NCI-H2196 (cell line): Measurements from ENCODE around the gene GKN2.
"Not testable (repeated sequence)": the region's sequence is repeated elsewhere in the genome, so short reads cannot be mapped to it uniquely, and the experiment has no call there.

Experiments
- DNase-seq: peaks from one replicate; lab custom pipeline; 2025; ENCODE audit not compliant: unreplicated experiment; lab: John Stamatoyannopoulos, UW

The GKN2 gene

DNA sequence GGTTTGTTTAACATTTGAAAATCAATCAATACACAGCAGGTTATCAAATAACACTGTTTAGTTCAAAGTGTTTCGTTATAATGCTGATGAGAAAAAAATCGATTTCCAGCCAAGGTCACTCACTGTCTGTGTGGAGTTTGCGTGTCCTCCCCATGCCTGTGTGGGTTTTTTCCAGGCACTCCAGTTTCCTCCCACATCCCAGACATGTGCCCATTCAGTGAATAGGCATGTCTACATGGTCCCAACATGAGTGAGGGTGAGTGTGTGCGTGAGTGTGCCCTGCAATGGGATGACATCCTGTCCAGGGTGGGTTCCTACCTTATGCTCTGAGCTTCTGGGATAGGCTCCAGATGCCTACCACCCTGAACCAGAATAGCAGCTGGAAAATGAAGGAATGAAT lies 8.7 kb upstream of the GKN2 start:
- no peak for DNase-seq

DNA sequence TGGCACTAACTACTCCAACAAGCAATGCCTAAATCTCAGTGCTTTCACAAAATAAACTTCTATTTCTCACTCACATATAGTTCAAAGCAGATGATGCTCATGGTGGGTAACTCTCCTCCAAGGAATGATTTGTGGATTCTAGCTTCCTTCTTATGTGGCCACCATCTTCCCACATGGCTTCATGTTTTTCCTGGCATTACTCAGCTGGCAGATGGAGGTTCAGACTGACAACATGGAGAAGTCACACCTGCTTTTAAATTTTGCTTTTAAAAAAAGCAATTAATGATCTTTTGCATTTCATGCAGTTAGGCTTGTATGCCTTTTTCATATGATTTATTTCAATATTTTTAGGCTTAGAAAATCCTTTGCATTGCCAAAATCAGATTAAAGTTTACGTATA lies 6.3 kb upstream of the GKN2 start:
- DNase-seq = no peak

DNA sequence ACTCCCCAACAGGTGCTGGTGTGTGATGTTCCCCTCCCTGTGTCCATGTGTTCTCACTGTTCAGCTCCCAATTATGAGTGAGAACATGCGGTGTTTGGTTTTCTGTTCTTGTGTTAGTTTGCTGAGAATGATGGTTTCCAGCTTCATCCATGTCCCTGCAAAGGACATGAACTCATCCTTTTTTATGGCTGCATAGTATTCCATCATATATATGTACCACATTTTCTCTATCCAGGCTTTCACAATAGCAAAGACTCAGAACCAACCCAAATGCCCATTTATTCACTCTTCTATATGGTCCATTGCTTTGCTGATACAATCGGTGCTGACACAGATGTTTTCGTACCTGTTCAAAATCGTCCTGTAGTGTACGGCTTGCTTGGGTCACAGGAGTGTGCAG lies 2.7 kb upstream of the GKN2 start:
- not testable (repeated sequence) for DNase-seq

DNA sequence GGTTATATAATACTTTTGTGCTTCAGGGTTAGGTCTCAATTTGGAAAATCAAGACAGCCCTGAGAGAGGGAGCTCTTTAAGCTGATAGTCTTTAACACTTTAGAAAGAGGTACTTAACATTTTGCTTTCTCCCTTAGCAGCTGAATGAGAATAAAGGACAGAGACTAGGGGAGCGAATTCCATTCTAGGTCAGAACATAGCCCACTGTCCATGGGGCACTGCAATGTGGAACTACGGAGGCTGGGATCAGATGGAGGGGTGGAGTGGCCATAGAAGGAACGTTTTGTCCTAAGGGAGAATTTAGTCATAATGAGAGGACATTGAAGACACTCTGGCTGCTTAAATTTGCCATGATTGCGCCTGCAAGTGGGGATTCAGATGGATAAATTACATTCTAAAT lies 794 bp downstream of the GKN2 start:
- no peak for DNase-seq

DNA sequence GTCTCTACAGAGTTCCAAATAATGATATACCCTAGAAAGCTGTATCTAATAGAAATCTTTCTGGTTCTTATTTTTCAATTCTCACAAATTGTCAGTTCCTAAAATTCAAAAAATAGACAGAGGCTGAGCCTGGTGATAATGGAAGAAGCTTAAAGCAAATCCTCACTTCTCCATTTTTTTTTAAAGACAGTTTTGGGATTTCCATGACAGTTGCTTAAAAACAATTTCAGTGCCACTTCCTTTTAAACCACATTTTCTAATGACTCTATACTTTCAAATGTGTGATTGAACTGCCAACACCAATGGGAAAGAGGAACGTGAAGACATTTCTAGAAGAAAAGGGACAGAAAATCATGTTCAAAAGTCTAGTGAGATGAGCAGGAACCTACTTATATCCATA lies 4.0 kb downstream of the GKN2 start:
- DNase-seq = no peak

DNA sequence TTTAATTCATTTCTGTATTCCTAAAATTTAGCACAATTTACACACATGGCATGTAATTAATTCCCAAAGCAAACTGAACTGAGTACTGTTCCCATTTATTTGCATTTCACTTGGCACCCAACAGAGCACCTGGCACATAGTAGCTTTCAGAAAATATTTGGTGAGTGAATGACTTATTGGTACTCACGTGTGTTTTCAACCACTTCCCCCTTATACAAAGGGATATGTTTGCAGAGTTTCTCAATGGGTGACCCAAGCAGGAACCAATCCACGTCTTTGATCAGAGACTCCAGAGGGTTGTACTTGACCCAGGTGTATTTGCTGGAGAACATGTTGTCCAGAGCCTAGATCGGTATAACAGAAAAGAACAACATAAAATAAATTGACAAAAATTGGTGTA lies 6.6 kb downstream of the GKN2 start:
- DNase-seq = peak; percentile 55

DNA sequence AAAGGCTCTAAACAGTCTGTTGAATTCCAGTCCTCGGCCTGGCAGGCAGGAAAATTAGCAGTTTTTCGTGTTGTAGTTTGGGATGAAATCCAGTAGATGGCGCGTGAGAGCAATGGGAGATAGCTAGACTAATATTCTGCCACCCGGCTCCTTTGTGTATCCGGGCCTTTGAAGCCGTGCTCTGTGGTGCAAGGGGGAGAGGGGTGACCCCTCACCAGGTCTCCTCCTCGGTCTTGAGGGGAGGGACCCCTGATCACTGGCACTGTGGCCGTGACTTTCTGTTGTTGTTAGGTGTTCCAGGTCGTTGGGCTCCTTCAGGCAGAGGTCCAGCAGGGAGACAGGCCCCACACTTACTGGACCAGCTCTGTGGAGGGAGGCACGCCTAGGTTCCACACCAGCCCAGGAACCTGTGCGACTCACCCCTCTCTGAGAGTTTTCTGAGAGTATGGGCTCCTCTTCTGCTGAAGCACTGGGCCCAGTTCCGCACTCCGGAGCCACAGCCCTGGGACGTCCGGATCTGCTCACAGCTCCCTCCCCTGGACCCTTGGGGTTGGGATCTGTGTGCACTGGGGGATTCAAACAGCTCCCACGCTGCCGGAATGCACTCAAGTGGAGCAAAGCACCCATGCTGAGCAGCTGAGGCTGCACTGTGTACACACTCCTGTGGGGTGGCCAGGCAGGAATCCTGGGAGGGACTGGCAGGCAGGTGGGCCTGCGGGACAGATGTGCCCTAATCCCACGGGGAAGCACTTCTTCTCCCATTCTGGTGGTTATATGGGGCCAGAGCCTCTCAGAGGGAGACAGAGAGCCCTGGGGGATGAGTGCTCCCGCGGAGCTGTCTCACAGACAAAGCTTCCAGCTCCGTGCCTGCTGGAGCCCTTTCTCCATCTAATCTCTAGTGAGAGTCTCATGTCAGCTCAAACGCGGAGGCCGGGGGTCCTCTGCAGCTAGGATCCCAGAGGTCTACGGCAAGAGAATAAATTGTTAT lies 8.8 kb downstream of the GKN2 start:
- DNase-seq = peak; percentile 51

DNA sequence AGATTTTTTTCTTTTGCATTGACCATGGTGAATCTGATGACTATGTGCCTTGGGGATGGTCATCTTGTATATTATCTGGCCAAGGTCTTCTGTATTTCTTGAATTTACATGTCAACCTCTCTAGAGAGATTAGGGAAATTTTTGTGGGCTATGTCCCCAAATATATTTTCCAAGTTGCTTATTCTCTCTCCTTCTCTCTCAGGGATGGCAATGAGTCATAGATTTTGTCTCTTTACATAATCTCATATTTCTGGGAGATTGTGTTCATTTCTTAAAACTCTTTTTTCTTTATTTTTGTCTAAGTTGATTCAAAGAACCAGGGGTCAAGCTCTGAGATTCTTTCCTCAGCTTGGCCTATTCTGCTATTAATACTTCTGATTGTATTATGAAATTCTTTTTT lies 9.9 kb downstream of the GKN2 start:
- no peak for DNase-seq

DNA sequence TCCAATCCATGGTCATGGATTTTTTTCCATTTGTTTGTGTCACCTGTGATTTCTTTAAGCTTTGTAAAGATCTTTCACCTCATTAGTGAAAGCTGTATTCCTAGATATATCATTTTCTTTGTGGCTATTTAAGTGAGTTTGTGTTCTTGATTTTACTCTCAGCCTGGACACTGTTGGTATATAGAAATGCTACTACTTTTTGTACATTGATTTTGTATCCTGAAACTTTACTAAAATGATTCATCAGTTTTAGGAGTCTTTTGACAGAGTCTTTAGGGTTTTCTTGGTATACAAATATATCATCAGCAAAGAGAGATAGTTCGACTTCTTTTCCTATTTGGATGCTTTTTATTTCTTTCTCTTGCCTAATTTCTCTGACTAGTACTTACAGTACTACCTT lies 12.3 kb downstream of the GKN2 start:
- DNase-seq = no peak

DNA sequence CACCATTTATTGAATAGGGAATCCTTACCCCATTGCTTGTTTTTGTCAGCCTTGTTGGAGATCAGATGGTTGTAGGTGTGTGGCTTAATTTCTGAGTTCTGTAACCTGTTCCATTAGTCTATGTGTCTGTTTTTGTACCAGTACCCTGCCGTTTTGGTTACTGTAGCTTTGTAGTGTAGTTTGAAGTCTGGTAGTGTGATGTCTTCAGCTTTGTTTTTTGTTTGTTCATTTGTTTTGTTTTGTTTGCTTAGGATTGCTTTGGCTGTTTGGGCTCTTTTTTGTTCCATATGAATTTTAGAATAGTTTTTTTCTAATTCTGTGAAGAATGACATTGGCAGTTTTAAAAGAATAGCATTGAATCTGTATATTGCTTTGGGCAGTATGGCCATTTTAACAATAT lies 12.7 kb downstream of the GKN2 start:
- DNase-seq = no peak

DNA sequence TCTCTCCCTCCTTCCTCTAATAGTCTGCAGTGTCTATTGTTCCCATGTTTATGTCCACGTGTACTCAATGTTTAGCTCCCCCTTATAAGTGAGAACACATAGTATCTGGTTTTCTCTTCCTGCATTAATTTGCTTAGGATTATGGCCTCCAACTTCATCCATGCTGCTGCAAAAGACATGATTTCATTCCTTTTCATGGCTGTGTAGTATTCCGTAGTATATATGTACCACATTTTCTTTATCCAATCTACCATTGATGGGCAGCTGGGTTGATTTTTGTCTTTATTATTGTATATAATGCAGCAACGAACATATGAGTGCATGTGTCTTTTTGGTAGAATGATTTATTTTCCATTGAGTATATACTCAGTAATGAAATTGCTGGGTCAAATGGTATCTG lies 13.8 kb downstream of the GKN2 start:
- no peak for DNase-seq

DNA sequence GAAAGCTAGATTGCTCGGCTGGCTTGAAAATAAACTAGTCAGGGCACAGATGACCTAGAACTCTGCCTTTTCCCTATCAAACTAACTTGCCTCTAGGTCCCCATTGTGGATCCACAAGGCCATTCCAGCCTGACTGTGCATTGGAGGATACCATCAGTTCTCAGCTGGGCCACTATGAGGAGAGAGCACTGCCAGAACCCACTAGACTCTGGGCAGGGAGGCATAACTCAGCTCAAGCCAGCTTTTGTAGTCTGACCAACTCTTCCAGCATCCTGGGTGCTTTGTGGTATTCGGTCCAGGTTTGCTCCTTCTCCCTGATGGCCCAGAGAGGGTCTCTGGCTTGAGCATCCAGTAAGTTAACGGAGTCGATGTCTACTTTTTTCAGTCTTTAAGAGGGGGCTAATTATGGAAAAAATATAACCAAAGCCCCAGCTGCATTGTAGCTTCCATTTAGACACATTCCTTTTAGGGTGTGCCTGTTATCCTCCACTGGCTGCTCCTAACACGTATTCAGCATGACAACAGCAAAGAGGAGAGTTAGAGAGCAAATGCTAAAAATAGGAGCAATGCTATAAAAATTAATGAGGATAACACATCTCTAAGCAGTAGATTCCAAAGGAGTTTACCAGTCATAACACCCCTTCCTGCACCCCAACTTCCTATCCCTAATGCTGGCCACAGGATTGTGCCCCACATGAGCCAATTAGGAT lies 15.2 kb downstream of the GKN2 start:
- DNase-seq = no peak

DNA sequence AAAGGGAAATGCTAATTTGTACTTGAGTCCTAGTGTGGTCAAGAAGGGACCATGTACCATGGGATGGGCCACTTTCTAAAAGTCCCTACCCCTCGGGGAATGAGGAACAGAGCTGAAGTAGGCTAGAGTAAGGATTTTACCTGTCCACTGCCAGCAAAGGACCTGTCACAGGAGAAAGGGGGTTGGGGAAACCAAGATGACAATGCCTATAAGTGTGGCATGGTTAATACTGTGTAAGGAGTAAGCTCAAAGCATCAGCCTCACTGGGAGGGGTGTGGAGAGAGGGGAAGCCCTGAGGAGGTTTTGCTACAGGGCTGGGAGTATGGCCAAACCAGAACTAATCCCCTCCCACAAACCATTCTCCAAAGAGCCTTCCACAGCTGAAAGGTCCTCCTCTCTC lies 15.8 kb downstream of the GKN2 start:
- DNase-seq = no peak

DNA sequence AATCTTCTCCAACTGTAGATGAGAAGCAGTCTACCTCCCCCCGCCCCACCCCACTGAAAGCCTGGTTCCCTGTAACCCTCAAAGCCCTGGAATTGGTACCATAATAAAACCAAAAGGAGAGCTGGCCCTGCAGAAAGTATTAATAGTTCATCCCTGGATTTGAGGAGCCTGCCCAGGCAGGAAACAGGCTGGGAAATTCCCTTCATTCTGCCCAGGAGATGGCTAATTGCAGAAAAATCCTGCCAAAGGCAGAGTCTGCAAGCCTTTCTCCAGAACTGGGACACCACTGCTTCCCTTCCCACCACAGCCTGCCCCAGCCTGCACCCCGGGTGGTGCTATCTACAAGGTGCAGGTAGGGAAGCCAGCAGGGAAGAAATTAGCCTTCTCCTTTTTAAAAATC lies 16.3 kb downstream of the GKN2 start:
- DNase-seq = no peak

DNA sequence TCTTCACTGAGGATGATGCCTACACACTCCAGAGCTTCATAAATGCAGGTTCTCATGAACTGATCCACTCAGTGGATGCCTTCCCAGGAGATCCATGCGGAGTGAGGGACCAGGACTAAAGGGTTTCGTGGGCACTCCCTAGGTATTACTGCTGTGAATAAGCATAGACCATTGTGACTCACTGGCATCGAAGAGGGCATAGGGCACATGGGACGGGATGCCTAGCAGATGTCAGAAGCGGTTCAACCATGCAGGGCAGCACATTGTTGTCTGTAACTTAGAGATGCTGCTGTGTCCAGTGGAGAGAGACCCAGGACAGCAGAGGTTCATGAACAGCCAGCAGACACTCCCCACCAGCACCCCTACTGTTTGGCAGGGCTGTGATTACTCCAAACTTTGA lies 17.2 kb downstream of the GKN2 start:
- DNase-seq = no peak

DNA sequence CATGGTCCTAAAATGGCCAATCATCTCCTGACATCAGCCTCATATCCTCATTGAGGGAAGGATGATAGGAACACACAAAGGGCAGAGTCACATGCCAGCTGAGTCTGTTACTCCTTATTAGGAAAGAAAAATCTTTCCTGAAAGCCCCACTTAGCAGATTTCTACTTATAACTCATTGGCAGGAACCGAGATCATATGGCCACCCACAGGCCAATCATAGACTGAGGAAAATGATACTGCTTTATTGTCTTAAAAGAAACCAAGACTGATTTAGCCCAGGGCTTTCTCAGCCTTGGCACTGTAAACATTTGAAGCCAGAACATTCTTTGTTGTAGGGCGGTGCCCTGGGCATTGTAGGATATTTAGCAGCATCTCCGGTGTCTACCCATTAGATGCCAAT lies 18.7 kb downstream of the GKN2 start:
- no peak for DNase-seq

DNA sequence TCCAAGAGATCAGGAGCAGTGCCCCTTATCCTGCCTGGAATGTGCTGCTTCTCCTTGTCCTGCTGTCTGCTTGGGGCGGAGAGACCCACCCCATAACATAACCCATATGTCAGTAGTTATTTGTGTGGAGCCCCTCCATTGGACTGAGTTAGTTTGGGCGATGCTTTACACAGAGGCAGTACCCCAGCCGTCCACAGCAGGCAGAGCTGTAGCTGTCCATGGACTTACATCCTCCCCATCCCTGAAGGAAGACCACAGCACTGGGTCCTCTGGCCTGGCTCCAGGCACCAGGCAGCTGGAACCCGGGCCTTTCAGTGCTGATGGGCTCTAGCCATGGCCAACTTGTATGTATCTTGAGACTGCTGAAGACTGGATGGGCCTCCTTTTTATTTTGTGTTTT lies 20.3 kb downstream of the GKN2 start:
- no peak for DNase-seq

DNA sequence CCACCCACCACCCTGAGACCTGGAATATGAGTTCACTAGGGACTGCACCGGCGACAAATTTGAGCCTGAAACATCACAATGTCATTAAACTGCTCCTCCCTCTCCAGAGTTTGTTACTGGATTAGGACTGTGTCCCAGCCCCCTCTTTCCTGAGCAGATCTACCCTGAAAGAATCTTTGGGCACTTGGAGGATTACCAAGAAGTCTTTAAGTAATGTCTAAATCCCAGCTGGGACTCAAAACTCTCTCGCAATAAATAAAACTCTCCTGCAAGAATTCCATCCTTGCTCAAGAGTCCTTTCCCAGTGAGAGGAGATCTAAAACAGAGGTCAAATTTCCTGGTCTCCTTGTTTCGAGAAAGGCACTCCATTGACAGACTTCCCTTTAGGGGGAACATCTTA lies 20.9 kb downstream of the GKN2 start:
- DNase-seq = no peak

DNA sequence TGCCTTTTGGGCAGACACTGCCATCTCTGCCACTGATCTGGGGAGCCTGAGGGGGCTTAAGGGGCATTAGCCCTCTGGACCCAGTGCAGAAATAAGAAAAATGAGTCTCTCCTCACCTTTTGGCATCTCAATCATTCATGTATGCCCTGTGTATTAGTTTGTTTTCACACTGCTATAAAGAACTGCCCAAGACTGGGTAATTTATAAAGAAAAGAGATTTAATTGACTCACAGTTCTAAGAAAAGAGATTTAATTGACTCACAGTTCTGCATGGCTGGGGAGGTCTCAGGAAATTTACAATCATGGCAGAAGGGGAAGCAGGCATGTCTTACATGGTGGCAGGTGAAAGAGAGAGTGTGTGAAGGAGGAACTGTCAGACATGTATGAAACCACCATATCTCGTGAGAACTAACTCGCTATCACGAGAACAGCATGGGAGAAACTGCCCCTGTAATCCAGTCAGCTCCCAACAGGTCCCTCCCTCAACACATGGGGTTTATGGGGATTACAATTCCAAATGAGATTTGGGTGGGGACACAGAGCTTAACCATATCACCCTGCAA lies 21.5 kb downstream of the GKN2 start:
- DNase-seq = no peak

DNA sequence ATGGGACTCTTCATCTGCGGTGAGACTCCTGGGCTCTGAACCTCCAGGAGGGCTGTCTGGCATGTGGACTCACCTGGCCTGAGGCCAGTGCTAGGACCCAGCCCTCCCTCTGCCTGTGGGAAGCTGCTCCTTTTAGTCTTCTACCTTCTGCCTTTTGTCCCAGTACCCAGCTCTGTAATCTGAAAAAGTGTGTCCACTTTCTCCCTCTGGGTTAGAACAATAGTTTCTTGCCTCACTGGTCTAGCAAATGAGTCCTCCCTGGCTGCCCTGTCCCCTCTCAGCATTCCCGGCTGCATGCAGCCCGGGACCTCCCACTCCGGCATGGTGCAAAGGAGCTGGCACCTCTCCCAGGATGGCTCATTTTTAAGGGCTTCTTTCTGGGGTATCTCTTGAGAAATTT lies 25.9 kb downstream of the GKN2 start:
- no peak for DNase-seq

DNA sequence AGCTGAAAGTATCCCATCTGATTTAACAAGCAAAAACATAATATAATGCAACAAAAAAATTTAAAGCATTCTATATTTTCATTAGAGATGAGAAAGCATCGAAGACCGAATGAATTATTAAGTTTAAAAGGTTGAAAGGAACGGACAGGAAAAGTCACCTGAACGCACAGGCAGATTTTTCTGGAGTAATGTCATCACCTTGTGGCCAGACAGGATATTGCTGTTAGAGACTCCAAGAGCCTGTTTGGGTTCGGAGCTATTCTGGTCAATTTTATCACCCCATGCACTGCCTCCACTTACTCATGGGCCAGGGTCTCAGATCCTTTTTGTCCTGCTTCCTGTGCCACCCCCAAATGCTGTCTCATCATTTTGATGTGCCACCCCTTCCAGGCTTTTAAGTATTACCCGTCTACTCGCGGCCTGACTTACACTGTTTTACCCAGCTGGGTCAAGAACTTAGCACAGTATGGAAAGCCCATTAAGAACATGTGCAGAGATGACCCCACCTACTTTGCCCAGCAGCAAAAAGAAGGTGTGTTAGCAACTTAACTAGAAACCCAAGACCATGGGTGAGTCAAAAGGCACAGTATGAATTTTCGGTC lies 27.3 kb downstream of the GKN2 start:
- peak; percentile 54 for DNase-seq

DNA sequence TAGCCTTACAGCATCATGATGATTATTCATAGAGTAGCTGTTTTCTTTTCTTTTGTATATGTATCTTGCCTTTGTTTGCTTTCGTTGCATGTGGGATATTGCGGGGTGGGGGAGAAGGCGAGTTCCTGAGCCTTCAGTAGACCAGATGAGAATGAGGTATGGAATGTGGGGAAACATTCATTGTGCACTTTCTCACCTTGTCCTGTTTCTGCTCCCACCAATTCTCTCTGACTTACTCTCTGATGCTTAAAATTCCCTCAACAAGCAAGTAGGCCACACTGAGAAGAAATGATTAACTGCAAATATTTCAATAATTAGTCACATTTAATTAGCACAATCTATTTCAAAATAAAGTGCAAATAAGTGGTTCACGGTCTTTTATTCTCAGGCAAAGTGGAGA lies 31.0 kb downstream of the GKN2 start:
- no peak for DNase-seq
